ENCODE results near the gene ZNF738.

- TF ChIP-seq RAD21 (conservative IDR thresholded peaks at IDR 0.05) (no peak), CTCF (IDR thresholded peaks at IDR 0.05; ENCODE audit: poor library complexity, severe bottlenecking) (no peak)
Observed at GRCh38 chr19:21314676-21315075, 44.1 kb upstream of the ZNF738 start.

Data from neural cell (in vitro differentiated cells).